CD14-positive monocyte (primary cell): ENCODE data around the gene GPD1. TPM values are rescaled to one million over a fixed set of nuclear protein-coding genes. Genes with fewer than 3 reads are reported as not detected.

ENCODE experiments used
- DNase-seq, 3 donors: peaks; one replicate each; pipeline ENCODE4 v3.0.0-alpha.2; 2011 to 2022
- H2AFZ ChIP-seq: 2 replicates; pipeline ENCODE4 v1.6.0; 2012; ENCODE audit warnings: mild to moderate bottlenecking, low read depth, low read length, inconsistent platforms; ENCODE audit not compliant: insufficient read depth, poor library complexity, severe bottlenecking
- H3K27ac ChIP-seq, 2 donors: 1 replicate in 1 of 2; 2 replicates in 1 of 2; pipeline ENCODE4 v1.5.1; 2012 to 2013; ENCODE audit warnings: low read length in 2 of 2, control low read depth in 1 of 2, inconsistent platforms in 1 of 2, low read depth in 1 of 2, mild to moderate bottlenecking in 1 of 2
- H3K27me3 ChIP-seq, 2 donors: one replicate each; pipeline versions ENCODE4 v1.6.0 to v1.6.1; 2011 to 2013; ENCODE audit warnings: low read length in 2 of 2; ENCODE audit not compliant: control insufficient read depth in 2 of 2, insufficient read depth in 2 of 2
- H3K36me3 ChIP-seq, 2 donors: replicated peaks in 1 of 2; 1 replicate in 1 of 2; 2 replicates in 1 of 2; pipeline versions ENCODE4 v1.5.1 to v1.6.1; 2012 to 2013; ENCODE audit warnings: low read length in 2 of 2, control low read depth in 1 of 2, inconsistent platforms in 1 of 2, mild to moderate bottlenecking in 1 of 2; ENCODE audit not compliant: insufficient read depth in 2 of 2, control insufficient read depth in 1 of 2
- H3K4me1 ChIP-seq, 2 donors: 1 replicate in 1 of 2; 2 replicates in 1 of 2; pipeline versions ENCODE4 v1.5.1 to v1.6.1; 2012 to 2013; ENCODE audit warnings: low read length in 2 of 2, control low read depth in 1 of 2, inconsistent platforms in 1 of 2, mild to moderate bottlenecking in 1 of 2, moderate library complexity in 1 of 2; ENCODE audit not compliant: insufficient read depth in 2 of 2, control insufficient read depth in 1 of 2
- H3K4me2 ChIP-seq: replicated peaks from 2 replicates; pipeline ENCODE3; 2012; ENCODE audit warnings: low read length, moderate library complexity, mild to moderate bottlenecking; ENCODE audit not compliant: poor library complexity, severe bottlenecking; ENCODE audit errors: extremely low read depth
- H3K4me3 ChIP-seq, 3 experiments: fragments of 200-600 bp in 1 of 3; sonication (generic) in 1 of 3; replicated peaks in 1 of 3; 1 replicate in 2 of 3; 2 replicates in 1 of 3; pipeline ENCODE4 v1.5.1; 2011 to 2013; ENCODE audit warnings: low read length in 3 of 3, mild to moderate bottlenecking in 3 of 3, control low read depth in 2 of 3, low read depth in 2 of 3, inconsistent platforms in 1 of 3, moderate library complexity in 1 of 3
- H3K79me2 ChIP-seq: 2 replicates; pipeline ENCODE4 v1.6.0; 2012; ENCODE audit warnings: mild to moderate bottlenecking, control low read depth, inconsistent platforms, low read length, moderate library complexity; ENCODE audit not compliant: insufficient read depth
- H3K9ac ChIP-seq: 2 replicates; pipeline ENCODE4 v1.6.0; 2017; ENCODE audit warnings: low read length, mild to moderate bottlenecking; ENCODE audit not compliant: insufficient read depth, poor library complexity, severe bottlenecking
- H3K9me3 ChIP-seq, 2 donors: replicated peaks in 1 of 2; 1 replicate in 1 of 2; 2 replicates in 1 of 2; pipeline versions ENCODE4 v1.5.1 to v1.6.1; 2012 to 2013; ENCODE audit warnings: low read length in 2 of 2, control low read depth in 1 of 2; ENCODE audit not compliant: control insufficient read depth in 1 of 2, insufficient read depth in 1 of 2
- H4K20me1 ChIP-seq: 2 replicates; pipeline ENCODE4 v1.6.0; 2012; ENCODE audit warnings: mild to moderate bottlenecking, low read length, control low read depth, moderate library complexity; ENCODE audit not compliant: insufficient read depth
- H3K27ac Mint-ChIP-seq, 7 donors: one replicate each; pipeline ENCODE4 v1.8.0; 2020; ENCODE audit warnings: mild to moderate bottlenecking in 7 of 7, mixed read lengths in 7 of 7, moderate library complexity in 6 of 7, inconsistent platforms in 2 of 7
- H3K27me3 Mint-ChIP-seq, 3 donors: one replicate each; pipeline ENCODE4 v1.8.0; 2021 to 2022; ENCODE audit warnings: low read depth in 3 of 3, mild to moderate bottlenecking in 3 of 3, mixed read lengths in 3 of 3, moderate library complexity in 3 of 3, inconsistent platforms in 1 of 3
- H3K36me3 Mint-ChIP-seq, 2 donors: one replicate each; pipeline ENCODE4 v1.8.0; 2020; ENCODE audit warnings: mixed read lengths in 2 of 2, inconsistent platforms in 1 of 2, mild to moderate bottlenecking in 1 of 2
- H3K4me1 Mint-ChIP-seq: one replicate; pipeline ENCODE4 v1.8.0; 2020; ENCODE audit warnings: mild to moderate bottlenecking, mixed read lengths
- H3K4me3 Mint-ChIP-seq, 2 donors: one replicate each; pipeline ENCODE4 v1.8.0; 2020; ENCODE audit warnings: mild to moderate bottlenecking in 2 of 2, mixed read lengths in 2 of 2, moderate library complexity in 1 of 2
- H3K9me3 Mint-ChIP-seq, 7 donors: one replicate each; pipeline ENCODE4 v1.8.0; 2020 to 2022; ENCODE audit warnings: mixed read lengths in 7 of 7, mild to moderate bottlenecking in 6 of 7, moderate library complexity in 6 of 7, inconsistent platforms in 2 of 7
- CTCF ChIP-seq: fragments of 200-600 bp; IDR thresholded peaks from one replicate; pipeline ENCODE4 v1.8.0; 2022; ENCODE audit warnings: antibody characterized with exemption, mild to moderate bottlenecking
- WGBS: methylation state at CpG from one replicate; pipeline ENCODE4 v1.1.5; 2013; ENCODE audit warnings: missing lambda C conversion rate; ENCODE audit not compliant: insufficient coverage; 5-methylcytosine and 5-hydroxymethylcytosine counted together
- intact Hi-C, 2 donors: fragments of 100-400 bp; cut with micrococcal nuclease; formaldehyde crosslinking; loops; one replicate each; pipeline versions ENCODE4 v1.15.0 to v1.15.1; 2023
- polyA plus RNA-seq, 3 donors: library from polyadenylated mRNA; depleted of rRNA in 1 of 3; unstranded in 2 of 3; stranded (reverse) in 1 of 3; fragments of 300-500 nt in 2 of 3; fragments of >200 nt in 1 of 3; fragmentation: Illumina TruSeq in 2 of 3; gene quantifications; 1 replicate in 2 of 3; 2 replicates in 1 of 3; pipeline ENCODE4 v1.2.3, GENCODE V29; 2012 to 2021

The GPD1 gene
- polyA plus RNA-seq, 3 donors, result 0.08 TPM; not detected in 2

DNA sequence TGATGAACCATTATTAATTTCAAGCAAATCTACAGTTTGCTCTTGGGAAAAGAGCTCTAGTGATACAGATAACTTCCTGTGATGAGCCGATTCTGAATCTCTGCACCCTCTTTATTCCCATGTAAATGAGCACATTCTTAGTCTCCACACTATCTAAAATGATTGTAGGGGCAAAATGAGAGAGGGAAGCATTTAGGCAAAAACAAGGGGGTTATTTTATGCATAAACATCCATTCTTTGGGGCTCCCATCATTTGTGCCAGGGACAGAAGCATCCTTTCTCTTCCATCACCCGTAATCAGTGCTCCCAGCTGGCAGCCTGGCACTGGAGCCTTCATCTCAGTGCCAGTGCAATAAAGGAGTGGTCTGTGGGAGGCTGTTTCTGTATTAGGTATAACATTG lies 1.7 kb upstream of the GPD1 start:
- Mint-ChIP-seq H3K27ac (no peak overlapping the region), H3K27me3 (peaks cover 2 to 5% (median 3%) of the 10 kb centered on the region in 3 donors)

DNA sequence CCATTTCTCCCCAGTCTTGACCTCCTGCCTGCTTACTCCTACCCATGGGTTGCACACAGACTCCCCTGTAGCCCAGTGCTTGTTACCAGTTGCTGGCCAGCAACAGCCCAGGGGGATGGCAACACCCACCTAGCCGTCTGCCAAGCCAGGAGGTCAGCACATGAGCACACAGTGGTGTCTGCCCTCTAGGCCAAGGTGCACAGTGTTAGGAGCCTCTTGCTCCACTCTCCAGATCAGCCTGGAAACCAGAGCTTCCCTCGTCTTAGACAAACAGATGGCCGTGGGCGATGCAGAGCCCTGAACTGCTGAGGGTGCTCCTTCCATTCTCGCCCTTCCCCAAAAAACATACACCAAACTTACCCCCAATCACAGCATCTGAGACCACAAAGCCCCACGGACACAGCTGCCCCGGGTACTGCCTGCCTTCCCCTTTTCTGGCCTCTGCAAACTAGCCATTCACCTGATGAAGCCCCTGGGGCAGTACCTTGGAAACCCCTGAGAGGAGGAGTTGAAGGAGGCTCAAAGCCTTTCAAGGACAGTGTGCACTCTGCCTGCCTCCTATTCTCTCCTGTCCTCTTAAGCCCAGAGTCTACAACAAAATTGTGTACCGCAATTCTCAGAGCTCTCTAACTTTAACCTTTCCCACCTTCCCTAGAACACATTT lies 1.0 kb upstream of the GPD1 start:
- no peaks in the 10 kb centered on the region for H4K20me1 ChIP-seq
- intact Hi-C loops, result no loop called here
- H2AFZ ChIP-seq, result no peak overlapping the region
- no peak overlapping the region for H3K27ac ChIP-seq
- TF ChIP-seq CTCF, result no peak
- no peaks in the 10 kb centered on the region for H3K27me3 ChIP-seq
- peaks cover 35 to 40% of the 10 kb centered on the region in 2 donors for H3K36me3 Mint-ChIP-seq
- no peaks in the 10 kb centered on the region for H3K79me2 ChIP-seq
- no peak overlapping the region for H3K4me3 ChIP-seq
- H3K4me1 ChIP-seq, result no peaks in the 10 kb centered on the region
- no peaks in the 10 kb centered on the region for H3K9me3 ChIP-seq
- no peak overlapping the region for H3K9ac ChIP-seq
- H3K4me3 Mint-ChIP-seq, result no peak overlapping the region
- peaks cover 2 to 5% (median 5%) of the 10 kb centered on the region in 3 donors for H3K27me3 Mint-ChIP-seq
- no peak overlapping the region for H3K4me2 ChIP-seq
- H3K9me3 Mint-ChIP-seq, result peaks cover 0 to 2% (median 0%) of the 10 kb centered on the region in 7 donors
- peaks cover 27 to 39% of the 10 kb centered on the region in 2 donors for H3K36me3 ChIP-seq
- H3K27ac Mint-ChIP-seq, result peak overlapping the region in 1 of 7 donors; percentile 6
- no peak for DNase-seq
- WGBS, result 88% methylated on average over 6 of the region's 8 CpGs
- no peaks in the 10 kb centered on the region for H3K4me1 Mint-ChIP-seq

More for the DNA sequence above, 1.7 kb upstream of the GPD1 start:
- H3K36me3 Mint-ChIP-seq, result peaks cover 41 to 47% of the 10 kb centered on the region in 2 donors
- DNase-seq, result no peak
- peaks cover 0 to 2% (median 0%) of the 10 kb centered on the region in 7 donors for H3K9me3 Mint-ChIP-seq
- TF ChIP-seq CTCF, result no peak
- H2AFZ ChIP-seq, result no peak overlapping the region
- no peaks in the 10 kb centered on the region for H4K20me1 ChIP-seq
- no peaks in the 10 kb centered on the region for H3K4me1 ChIP-seq
- H3K9ac ChIP-seq, result no peak overlapping the region
- no CpG with 5 or more reads among the region's 2 CpGs for WGBS
- H3K79me2 ChIP-seq, result no peaks in the 10 kb centered on the region
- no peaks in the 10 kb centered on the region for H3K27me3 ChIP-seq
- H3K4me1 Mint-ChIP-seq, result no peaks in the 10 kb centered on the region
- intact Hi-C loops, result no loop called here
- no peaks in the 10 kb centered on the region for H3K9me3 ChIP-seq
- no peak overlapping the region for H3K4me2 ChIP-seq
- no peak overlapping the region for H3K4me3 Mint-ChIP-seq
- no peak overlapping the region for H3K4me3 ChIP-seq
- H3K27ac ChIP-seq, result no peak overlapping the region
- peaks cover 28 to 45% of the 10 kb centered on the region in 2 donors for H3K36me3 ChIP-seq
